ENCODE results near the gene LILRB3.

The LILRB3 gene

DNA sequence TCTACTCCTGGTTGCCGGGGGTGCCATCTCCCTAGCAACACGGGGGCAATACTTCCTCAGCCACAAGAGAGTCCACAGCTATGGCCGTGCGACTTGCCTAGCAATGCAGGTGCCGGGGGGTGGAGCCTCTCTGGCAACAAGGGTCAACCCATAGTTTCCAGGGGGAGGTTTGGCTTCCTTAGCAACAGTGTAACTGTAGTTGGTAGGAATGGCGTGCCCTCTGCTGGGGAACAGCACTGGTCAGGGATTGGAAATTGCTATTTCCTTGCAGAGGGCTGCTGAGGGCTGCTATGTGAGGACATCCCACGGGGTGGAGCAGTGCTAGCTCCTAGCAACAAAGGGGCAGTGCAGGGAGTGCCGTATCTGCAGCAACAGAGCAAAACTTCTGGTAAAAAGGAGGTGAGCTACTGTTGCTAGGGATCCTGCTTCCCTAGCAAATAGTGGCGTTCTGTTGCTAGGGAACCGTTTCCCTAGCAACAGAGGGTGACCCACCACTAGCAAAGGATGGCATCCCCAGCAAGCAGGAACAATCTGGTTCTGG lies 42.8 kb downstream of the LILRB3 start:
- H3K27ac Mint-ChIP-seq = peak overlapping the region; percentile 98
- H3K4me1 Mint-ChIP-seq = peaks cover 17% of the 10 kb centered on the region
- peaks cover 29% of the 10 kb centered on the region for H3K36me3 Mint-ChIP-seq (ENCODE audit: low read depth)
- H3K4me3 Mint-ChIP-seq = no peak overlapping the region
- H3K9me3 Mint-ChIP-seq = no peaks in the 10 kb centered on the region
- no peaks in the 10 kb centered on the region for H3K27me3 Mint-ChIP-seq (ENCODE audit: low read depth, poor library complexity)
- peak; percentile 63 for TF ChIP-seq CTCF (IDR thresholded peaks at IDR 0.05)
- peak; percentile 79 for DNase-seq

- Mint-ChIP-seq H3K27ac (peak overlapping the region; percentile 98), H3K36me3 (ENCODE audit: low read depth) (peaks cover 28% of the 10 kb centered on the region), H3K4me1 (peaks cover 23% of the 10 kb centered on the region), H3K9me3 (no peaks in the 10 kb centered on the region), H3K27me3 (ENCODE audit: low read depth, poor library complexity) (no peaks in the 10 kb centered on the region), H3K4me3 (no peak overlapping the region)
- TF ChIP-seq CTCF (IDR thresholded peaks at IDR 0.05) = no peak
- no peak for DNase-seq
These were observed 43.5 kb downstream of the LILRB3 start for GRCh38 chr19:54179262-54179852.

DNA sequence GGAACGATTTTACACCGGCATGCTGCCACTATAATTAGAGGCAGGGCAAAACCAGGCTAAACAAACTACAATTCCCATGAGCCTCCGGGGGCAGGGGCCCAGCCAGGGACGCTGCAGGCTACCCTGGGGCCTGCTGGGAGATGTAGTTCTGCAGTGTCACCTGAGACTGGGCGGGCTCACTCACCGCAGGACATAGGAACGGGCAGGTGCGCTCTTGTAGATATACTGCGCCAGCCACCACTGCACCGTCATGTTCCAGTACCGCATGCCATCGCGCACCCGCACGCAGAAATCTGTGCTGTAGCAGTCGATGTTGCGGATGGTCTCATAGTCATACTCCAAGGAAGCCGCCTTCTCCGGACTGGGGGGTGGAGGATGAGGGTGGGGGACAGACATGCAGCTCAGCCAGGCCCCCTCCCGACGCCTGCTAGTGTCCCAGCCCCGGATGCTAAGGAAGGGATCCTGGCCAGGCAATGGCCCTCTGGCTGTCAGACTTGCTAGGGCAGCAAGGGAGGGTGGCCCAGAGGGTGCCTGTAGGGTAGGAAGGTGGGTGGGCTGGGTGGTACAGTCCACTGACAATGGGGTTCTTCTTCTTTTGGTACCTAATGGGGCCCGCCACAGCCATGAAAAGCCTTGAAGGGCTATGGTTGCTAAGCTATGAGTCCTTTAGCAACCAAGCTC lies 44.1 kb downstream of the LILRB3 start:
- Mint-ChIP-seq H3K27me3 (ENCODE audit: low read depth, poor library complexity) (no peaks in the 10 kb centered on the region), H3K27ac (no peak overlapping the region), H3K4me3 (no peak overlapping the region), H3K36me3 (ENCODE audit: low read depth) (peaks cover 21% of the 10 kb centered on the region), H3K4me1 (peaks cover 23% of the 10 kb centered on the region), H3K9me3 (no peaks in the 10 kb centered on the region)
- peak; percentile 62 for DNase-seq
- TF ChIP-seq CTCF (IDR thresholded peaks at IDR 0.05) = no peak

- Mint-ChIP-seq H3K4me3 (no peak overlapping the region), H3K27me3 (ENCODE audit: low read depth, poor library complexity) (no peaks in the 10 kb centered on the region), H3K36me3 (ENCODE audit: low read depth) (peaks cover 13% of the 10 kb centered on the region), H3K4me1 (peaks cover 23% of the 10 kb centered on the region), H3K9me3 (no peaks in the 10 kb centered on the region), H3K27ac (no peak overlapping the region)
- TF ChIP-seq CTCF (IDR thresholded peaks at IDR 0.05) = no peak
- DNase-seq = no peak
These were observed 48.6 kb downstream of the LILRB3 start for GRCh38 chr19:54173951-54174834.

GRCh38 chr19:54173359-54173699 lies 49.5 kb downstream of the LILRB3 start:
- no peaks in the 10 kb centered on the region for H3K9me3 Mint-ChIP-seq
- H3K27me3 Mint-ChIP-seq (ENCODE audit: low read depth, poor library complexity) = no peaks in the 10 kb centered on the region
- no peak overlapping the region for H3K27ac Mint-ChIP-seq
- peaks cover 21% of the 10 kb centered on the region for H3K4me1 Mint-ChIP-seq
- TF ChIP-seq CTCF (IDR thresholded peaks at IDR 0.05) = no peak
- no peak overlapping the region for H3K4me3 Mint-ChIP-seq
- H3K36me3 Mint-ChIP-seq (ENCODE audit: low read depth) = peaks cover 9% of the 10 kb centered on the region
- no peak for DNase-seq

Measured in nephron progenitor cell (in vitro differentiated cells).